HG03342 (cell line): ENCODE measurements around the gene HHAT.
"Not testable (repeated sequence)": the region's sequence is repeated elsewhere in the genome, so short reads cannot be mapped to it uniquely, and the experiment has no call there.

Experiments used
- ATAC-seq: cut with Tn5 transposase; IDR thresholded peaks from one replicate; pipeline ENCODE4 v1.9.1; 2021; ENCODE audit warnings: mild to moderate bottlenecking, moderate library complexity; ENCODE audit not compliant: unreplicated experiment

HHAT gene

DNA sequence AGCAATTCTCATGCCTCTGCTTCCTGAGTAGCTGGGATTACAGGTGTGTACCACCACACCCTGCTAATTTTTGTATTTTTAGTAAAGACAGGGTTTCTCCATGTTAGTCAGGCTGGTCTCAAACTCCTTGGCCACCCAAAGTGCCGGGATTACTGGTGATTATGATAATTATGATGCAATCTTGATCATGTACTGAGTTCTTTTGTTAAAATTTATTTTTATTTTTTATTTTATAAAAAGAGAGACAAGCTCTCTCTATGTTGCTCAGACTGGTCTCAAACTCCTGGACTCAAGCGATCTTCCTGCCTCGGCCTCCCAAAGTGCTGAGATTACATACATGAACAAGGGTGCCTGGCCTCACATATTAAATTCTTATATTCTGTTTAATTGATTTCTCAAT is 25.6 kb downstream of the HHAT start:
- not testable (repeated sequence) for ATAC-seq

DNA sequence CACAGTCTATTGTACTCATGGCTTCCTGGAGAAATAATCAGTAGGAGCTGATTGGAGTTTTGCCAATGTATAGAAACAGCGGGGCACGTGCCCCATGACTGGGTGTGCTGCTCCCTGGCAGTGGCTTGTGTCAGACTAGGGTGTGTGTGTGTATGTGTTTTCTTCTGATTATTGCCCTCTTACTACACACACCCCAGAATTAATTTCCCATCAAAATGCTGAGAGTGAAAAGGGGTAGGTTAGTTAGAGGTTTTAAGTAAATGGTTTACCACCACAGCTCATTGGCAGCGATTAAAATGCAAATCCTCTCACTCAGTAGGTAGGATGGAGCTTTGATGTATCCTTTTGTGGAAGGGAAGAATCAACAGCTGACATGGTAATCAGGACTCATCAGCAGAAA is 29.9 kb downstream of the HHAT start:
- no peak for ATAC-seq

DNA sequence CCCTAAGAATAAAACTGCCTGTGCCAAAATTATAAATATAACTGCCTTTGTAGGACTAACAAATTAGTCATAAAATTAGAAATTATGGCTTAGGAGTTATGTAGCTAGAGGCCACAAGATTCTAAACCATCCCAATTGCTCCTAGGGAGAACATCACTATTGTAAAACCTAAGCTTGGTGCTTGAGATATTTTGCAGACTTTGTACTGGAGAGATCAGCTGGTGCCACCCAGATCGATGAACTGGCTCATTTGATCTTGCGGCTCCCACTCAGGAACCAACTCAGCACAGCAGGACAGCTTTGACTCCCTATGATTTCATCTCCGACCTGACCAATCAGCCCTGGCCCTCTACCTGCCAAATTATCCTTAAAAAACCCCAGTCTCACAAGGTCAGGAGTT is 30.6 kb downstream of the HHAT start:
- no peak for ATAC-seq

DNA sequence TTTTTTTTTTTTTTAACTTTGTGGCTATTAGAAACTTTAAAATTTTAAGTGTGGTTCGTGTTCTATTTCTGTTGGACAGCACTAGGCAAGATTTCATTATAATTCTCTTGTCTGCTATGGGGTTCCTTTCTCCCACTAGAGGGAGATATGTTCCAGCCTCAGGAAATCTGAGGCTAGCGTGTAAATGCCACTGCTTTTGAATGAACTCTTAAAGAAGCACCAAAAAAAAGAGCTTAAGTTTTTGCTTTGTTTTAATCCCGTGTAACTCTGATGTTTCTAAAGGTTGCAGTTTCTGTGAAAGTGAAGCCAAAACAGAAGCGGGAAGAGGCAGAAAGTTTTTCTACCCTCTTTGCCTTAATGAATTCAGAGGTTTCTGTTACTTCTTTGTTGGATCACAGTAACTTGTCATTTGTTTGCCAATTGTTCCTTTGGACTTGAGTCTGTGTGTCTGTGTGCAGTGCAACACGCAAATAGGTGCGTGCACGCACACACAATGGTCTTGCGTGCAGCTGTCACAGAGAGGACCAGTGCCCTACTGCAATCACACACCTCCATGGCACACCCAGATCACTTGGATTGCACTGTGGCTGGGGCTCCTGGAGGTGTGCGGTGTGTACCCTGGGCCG is 32.3 kb downstream of the HHAT start:
- ATAC-seq: peak; percentile 55

DNA sequence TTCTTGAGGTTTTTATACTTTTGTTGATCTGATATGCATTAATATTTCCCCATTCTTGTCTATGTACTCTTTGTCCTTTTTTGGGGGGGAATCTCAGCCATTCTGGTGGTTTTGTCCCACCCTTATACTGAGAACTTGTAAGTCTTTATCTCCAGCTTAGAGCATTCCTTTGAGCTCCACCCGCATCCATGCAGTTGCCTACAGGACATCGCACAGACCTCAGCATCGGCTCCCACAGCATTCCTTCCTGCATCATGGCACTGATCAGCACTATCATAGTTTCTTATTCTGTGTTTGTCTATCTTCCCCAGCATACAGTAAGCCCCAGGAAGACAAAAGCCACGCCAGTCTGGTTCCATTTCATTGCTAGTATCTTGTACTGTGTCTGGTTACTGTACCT is 33.0 kb downstream of the HHAT start:
- no peak for ATAC-seq

DNA sequence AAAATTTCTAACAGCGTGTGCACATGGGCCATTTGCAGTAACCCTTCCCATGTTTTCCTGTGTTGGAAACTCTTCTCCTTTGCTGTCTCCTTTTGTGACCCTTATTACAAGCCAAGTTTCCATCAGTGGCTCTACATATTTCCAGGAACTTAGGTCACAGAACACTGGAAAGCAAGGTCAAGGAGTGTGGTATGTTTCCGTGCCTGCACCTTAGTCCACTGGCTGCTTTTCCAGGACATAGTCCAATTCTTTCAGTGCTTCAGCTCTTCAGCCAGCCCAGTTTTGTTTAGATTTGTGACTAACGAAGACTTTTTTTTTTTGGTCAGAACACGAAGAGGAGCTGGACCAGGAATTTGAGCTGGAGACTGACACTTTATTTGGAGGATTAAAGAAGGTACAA is 33.8 kb downstream of the HHAT start:
- no peak for ATAC-seq

DNA sequence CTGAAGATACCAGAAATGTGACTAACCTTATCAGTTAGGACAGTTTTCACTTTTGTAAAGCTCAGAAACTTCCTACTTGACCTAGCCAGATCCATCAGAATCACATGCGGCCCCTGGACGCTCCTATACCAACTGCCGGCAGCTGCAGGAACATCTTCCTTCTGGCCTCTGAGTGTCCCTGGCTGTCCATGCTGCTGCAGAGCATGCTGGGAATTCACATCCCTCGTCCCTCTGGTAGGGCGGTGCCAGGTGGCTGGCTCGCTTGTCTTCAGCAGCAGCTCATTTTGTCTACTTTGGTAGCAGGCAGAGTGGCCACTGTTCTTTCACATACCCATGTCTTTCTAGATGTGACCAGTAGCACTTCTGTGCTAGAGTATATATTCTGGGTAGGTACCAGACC is 34.4 kb downstream of the HHAT start:
- no peak for ATAC-seq

DNA sequence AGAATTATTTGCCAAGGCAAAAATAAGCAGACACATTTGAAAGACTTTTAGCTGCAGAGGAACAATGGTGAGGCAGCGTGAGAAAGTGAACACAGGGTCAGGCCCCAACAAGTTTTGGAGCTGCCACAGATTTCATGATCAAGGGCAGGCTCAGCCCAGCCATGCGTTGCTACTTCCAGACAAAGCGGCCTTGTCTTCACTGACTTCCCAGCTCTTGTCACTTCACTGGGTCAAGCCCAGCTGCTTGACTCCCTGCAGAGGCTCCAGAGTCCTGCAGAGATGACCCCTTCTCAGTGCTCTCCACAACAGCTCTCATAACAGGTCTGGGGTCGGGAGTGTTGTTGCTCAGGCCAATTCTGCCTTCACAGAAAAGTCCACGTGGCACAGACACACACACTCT is 35.8 kb downstream of the HHAT start:
- ATAC-seq: no peak

DNA sequence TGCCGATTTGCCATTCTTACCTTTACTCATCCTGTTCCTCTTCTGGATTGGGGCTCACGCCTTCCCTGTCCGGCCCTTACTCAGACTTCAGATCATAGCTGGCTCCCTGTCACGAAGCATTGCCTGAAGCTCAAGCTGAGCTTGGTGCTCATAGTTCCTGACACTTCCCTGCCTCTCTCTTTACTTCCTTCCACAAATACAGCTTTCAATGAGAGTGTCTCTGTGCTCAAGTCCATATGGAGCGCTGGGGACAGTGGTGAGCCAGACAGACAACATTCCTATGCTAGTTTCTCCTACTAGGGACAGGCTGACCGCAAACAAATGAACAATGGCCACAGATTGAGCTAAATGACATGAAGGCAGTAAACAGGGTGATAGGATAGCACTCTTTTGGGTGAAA is 38.1 kb downstream of the HHAT start:
- no peak for ATAC-seq

DNA sequence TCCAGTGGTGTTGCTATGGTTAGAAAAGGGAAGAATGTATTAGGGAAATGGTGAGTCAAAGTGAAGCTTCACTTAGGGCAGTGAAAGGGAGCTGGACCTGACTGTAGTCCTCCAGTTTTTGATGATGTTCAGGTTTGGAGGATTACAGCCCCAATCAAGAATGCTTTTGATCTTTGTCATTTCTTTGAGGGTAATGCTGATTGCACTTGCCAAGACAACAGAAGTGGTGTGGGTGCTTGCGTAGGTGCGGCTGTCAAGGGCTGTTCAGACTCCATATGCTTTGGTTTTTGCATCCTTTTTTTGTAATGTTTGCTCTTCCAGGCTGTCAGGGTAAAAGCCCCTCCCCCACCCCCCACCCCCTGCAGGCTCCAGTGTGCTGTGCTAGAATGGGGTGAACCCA is 38.9 kb downstream of the HHAT start:
- ATAC-seq: no peak

DNA sequence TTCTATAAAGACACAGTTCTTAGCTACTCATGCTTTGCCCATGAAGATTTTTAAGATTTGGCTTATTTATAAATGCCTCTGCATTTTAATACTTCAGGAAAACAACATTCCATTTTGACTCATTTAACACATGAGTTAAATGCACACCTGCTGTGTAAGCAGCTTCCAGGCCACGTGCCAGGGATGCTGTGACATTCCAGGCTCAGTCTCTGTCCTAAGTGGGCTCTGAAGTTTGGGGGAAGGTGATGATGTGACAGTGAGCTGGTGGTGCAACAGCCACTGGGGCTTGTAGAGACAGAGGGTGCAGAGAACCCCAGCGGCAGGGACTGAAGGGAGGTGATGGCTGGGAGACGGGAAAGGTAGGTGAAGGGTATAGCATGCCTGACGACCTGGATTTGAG is 40.7 kb downstream of the HHAT start:
- ATAC-seq: no peak

DNA sequence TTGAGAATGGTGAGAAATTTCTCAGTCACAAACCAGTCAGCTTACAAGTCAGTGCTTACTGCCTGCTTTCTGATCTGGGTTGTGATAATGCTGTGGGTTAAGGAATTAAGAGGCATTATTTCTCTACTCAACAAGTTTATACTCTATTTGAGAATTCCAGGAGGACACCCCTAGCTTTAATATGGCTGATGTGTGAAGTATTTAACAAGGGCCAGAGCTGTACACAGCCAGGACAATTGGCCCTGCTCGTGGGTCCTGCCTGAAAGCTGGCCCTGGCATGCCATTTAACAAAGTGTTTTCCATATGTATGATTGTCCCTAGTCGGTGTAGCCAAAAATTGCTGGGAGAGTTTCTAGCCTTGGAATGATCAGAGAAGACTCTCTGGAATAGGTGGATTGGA is 43.2 kb downstream of the HHAT start:
- ATAC-seq: no peak

DNA sequence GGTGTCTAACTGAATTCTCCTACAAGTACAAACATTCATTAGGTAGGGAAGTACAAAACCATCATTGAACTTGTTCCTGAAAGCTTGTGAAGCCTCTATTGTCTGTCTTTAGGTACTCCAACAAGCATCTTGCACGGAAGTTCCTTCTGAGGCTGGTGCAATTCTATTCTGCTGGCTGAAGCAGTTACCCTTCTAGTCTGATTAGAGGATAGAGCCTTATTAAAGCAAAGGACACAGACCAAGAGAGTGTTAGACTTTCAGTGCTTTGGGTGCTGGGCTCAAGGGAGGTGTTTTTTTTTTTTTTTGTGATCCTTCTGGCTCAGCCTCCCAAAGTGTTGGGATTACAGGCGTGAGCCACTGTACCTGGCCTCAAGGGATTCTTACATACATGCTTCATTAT is 43.8 kb downstream of the HHAT start:
- no peak for ATAC-seq

DNA sequence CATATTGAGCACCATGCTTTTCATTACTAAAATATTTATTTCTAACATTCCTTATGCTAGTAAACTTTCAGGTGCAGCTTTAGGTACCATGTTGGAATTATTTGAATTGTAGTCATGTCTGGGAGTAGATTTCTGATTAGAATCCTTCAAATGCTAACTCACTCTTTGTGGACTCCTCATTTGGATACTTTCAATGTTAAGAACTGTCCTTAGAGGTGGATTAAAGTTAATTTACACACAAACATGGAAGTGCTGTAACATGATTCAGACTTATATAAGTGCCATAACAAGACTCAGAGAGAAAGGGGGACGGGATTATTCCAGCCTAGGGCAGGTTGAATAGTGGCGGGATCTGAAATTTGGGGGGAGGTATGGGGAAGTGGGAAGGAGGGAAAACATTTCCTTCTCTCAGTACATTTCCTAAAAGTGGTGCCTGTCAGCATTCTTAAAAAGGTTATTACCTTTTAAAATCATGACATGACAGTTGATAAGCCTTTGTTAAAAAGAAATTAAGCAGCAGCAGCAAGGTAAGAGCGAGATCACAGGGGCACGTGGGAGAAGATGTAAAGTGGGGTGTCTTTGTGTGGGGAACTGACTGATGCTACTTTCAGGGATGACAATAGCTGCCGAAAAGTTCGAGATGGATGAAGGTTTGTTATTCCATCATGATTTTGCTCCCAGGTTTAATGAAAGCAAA is 44.4 kb downstream of the HHAT start:
- ATAC-seq: no peak

DNA sequence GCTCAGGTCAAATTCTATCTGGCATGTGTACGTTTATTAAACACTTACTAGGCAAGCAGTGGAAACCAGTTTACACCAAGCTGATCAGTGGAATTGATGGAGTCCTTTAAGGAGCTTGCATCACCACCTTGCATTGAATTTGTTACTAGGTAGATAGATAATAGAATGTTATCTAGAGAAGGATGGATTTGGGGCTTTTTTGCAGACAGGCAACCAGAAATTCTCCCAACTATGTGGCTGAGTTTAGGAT is 44.9 kb downstream of the HHAT start:
- no peak for ATAC-seq

DNA sequence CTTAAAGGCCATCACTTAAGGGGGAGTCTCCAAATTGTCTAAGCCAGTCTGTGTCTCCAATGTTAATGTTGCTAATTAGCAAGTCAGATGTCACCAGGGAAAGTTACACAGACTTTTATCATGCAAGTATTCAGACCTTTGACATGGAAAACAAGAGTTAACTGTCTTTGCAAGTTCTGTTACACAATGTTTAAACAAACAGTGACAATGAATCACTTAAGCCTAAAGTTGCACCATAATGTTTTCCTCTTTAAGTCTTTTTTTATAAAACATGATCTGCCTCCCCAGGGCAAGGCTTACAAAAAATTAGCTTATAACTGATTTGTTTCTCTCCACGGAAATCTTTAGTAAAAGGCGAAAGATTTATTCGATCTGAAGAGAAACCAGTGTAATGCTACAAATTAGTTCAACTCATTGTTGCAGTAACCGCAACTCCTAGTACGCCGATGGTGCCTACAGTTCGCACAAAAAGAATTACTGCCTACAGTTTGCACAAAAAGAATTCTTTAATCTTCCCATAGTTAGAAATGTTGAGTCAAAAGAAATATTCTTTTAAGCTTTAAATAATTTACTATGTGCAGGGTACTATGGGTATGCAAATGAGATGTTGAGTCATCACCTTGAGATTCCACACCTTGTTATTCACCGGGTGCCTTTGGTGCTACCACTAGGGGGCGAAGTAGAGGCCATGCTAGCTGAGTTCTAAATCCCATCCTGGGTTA is 45.3 kb downstream of the HHAT start:
- ATAC-seq: peak; percentile 84

DNA sequence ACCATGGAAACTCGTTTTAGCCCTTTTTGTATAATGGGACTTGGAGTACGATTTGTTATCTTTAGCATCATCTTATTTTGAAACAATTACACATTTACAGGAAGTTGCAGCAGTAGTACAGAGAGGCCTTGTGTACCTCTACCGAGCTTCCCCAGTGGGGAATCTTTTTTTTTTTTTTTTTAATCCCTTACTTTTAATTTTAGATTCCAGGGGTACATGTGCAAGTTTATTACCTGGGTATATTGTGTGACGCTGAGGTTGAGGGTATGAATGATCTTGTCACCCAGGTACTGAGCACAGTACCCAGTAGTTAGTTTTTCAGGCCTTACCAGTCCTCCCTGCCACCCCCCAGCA is 45.9 kb downstream of the HHAT start:
- no peak for ATAC-seq

DNA sequence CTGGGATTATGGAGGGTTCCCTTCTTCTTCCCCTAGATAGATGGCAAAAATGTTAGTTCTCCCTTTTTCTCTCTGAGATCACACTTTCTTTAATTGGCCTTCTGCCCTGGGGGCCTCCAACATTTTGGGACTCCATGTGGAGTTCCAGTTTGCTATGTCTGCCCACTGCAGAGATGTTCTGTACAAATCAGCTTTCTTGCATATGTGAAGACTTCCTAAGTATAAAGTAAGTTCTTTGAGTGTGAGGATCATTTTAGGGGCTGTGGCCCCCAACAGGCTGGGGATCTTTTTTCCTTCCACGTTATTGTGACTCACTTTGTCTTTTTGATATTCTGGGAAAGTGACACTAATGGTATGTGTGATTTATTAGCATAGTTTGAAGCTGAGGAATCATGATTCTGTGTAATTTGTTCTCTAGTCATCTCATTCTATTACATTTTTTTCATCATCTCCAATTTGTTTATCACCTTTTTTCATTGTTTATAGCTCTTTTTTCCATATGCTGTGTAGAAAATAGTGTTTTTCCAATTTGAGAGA is 48.2 kb downstream of the HHAT start:
- no peak for ATAC-seq

DNA sequence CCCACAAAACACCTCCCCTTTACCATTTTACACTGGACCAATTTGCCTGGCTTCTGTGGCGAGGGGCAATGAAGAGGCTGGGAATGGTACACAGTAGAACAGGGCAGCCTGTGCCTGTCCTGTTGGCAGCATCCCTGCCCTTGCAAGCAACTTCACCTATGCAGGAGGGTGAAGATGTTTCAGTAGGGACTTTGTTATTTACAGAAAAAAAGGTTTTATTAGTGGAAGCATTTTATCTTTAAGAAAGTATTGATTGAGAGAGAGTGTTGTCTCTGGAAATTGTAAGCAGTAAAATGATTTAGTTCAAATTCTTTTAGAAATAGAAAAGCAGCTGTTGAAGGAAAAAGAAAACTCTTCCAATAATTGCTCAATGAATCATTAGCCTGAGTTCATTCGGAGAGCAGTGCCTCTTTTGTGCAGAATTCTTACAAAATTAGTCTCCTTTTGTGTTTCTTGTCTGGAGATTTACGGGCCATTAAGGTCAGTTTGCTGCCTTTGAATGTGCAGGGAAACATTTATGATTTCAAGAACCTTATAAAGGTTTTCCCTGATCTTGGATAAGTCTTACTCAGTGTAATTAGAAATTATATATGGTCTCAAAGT is 49.1 kb downstream of the HHAT start:
- ATAC-seq: no peak

DNA sequence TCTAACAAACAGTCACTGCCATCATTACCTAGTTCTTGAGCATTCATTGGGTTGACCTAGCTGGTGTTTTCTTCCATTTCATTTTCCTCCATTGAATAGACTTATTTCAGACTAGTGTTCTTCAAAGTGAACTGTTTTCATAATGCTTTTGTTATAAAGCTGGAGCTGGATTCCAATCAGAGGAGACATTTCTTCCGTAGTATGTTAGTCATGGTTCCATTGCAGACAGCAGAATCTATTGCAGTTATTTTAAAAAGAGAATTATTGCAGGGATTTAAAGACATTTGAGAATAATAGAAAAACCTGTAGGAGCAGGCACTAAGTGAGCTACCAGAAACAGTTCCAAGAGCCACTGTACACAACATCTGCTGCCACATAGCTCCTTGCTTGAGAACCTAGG is 50.0 kb downstream of the HHAT start:
- no peak for ATAC-seq

DNA sequence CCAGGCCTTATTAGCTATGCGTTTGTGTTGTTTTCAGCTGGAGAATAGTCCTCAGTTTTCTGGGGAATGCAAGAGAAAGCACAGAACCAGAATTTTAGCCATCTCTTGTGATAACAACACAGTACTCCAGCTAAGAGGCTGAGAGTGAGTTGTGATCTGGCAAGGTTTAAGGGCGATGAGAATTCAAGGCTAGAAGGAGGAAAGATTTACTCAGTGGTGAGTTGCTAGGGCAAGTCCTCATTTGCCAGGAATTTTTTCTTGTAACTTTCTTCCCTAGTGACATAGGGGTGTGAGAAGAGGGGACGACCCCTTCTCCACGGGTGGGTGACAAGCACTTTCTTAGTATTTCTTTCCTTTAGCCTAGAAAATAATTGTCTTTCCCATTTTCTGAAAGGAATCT is 53.2 kb downstream of the HHAT start:
- ATAC-seq: no peak

DNA sequence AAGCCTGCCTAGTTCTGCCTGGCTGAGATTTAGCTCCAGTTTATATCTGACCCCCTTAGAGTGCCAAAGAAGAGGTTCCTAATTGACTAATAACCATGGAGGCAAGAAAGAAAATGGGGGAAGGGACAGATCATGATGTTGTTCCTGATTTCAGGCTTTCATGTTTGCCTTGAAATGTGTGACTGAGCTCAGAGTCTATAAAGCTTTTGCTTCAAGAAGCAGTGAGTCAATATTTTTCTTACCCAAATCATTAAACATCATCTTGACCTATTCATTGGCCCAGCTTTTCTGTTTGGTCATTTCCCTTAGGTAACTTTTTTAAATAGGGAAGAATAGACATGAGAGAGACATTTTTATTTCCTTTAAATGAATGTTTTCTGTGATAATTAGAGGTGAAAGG is 55.9 kb downstream of the HHAT start:
- no peak for ATAC-seq
